HAP-1 (cell line): ENCODE measurements around the gene TBC1D12.
"Not testable (repeated sequence)": the region's sequence is repeated elsewhere in the genome, so short reads cannot be mapped to it uniquely, and the experiment has no call there.

Source experiments
- DNase-seq, 2 experiments: peaks; one replicate each; pipeline ENCODE4 v3.0.0-alpha.2; 2016 to 2020; ENCODE audit warnings: low spot score in 2 of 2
- H3K27me3 ChIP-seq: fragments of 250-450 bp; sonication (Bioruptor Pico); 2 replicates; pipeline ENCODE4 v1.5.1; 2020; ENCODE audit warnings: low read depth, mild to moderate bottlenecking, moderate library complexity
- H3K36me3 ChIP-seq: fragments of 250-450 bp; sonication (Bioruptor Pico); replicated peaks from 2 replicates; pipeline ENCODE4 v1.5.1; 2020; ENCODE audit warnings: mild to moderate bottlenecking
- H3K4me1 ChIP-seq: fragments of 250-450 bp; sonication (Bioruptor Pico); 2 replicates; pipeline ENCODE4 v1.5.1; 2020; ENCODE audit warnings: mild to moderate bottlenecking
- H3K4me3 ChIP-seq: fragments of 250-450 bp; sonication (Bioruptor Pico); 2 replicates; pipeline ENCODE4 v1.5.1; 2020; ENCODE audit warnings: mild to moderate bottlenecking, moderate library complexity
- H3K9me3 ChIP-seq: fragments of 250-450 bp; sonication (Bioruptor Pico); 2 replicates; pipeline ENCODE4 v1.5.1; 2020; ENCODE audit warnings: mild to moderate bottlenecking, moderate library complexity
- in situ Hi-C: fragments of 300-500 bp; cut with MboI; formaldehyde crosslinking; loops from 3 replicates; pipeline ENCODE4 v1.14.3; 2020; ENCODE audit warnings: low sequenced_read_pairs, inconsistent platforms, mixed read lengths

TBC1D12 gene

DNA sequence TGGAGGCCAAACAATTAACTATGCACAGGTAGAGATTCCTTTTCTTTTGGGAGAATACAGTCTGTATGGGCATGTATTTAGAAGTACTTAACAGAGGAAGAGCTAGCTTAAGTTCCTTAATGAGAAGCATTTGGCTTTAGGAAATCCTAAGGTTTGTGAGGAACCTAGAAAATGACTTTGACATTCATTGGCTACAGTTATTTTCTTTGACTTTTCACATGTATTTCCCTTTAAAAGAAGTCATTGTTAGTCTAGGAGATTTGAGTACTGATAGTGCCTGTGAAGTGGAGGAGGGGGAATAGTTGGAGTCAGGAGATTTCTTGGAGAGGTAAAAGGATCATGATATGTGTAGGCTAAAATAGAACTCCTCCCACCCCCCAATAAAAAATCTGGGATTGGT, 146.9 kb downstream of the TBC1D12 start:
- no peak overlapping the region for H3K4me3 ChIP-seq

DNA sequence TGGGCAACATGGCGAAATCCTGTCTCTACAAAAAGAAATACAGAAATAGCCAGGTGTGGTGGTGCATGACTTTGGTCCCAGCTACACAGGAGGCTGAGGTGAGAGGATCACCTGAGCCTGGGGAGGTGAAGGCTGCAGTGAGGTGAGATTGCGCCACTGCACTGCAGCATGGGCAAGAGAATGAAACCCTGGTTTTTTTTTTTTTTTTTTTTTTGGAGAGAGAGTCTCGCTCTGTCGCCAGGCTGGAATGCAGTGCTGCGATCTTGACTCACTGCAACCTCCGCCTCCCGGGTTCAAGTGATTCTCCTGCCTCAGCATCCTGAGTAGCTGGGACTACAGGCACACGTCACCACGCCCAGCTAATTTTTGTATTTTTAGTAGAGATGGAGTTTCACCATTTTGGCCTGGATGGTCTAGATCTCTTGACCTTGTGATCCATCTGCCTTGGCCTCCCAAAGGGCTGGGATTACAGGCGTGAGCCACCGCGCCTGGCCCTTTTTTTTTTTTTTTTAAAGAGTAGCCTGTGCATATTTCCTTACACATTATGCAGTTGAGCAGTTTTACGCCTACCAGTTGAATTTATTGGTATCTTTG, 165.5 kb downstream of the TBC1D12 start:
- H3K27me3 ChIP-seq, in situ Hi-C loops, DNase-seq, H3K9me3 ChIP-seq, H3K4me1 ChIP-seq, H3K4me3 ChIP-seq: not testable (repeated sequence)
- peaks cover 76% of the 10 kb centered on the region for H3K36me3 ChIP-seq

More for the DNA sequence above, 146.9 kb downstream of the TBC1D12 start:
- in situ Hi-C loops = no loop called here
- DNase-seq = peak; percentile 29 to 91
- Histone ChIP-seq H3K36me3 (peaks cover 42% of the 10 kb centered on the region), H3K4me1 (peaks cover 31% of the 10 kb centered on the region), H3K27me3 (no peaks in the 10 kb centered on the region), H3K9me3 (no peaks in the 10 kb centered on the region)

DNA sequence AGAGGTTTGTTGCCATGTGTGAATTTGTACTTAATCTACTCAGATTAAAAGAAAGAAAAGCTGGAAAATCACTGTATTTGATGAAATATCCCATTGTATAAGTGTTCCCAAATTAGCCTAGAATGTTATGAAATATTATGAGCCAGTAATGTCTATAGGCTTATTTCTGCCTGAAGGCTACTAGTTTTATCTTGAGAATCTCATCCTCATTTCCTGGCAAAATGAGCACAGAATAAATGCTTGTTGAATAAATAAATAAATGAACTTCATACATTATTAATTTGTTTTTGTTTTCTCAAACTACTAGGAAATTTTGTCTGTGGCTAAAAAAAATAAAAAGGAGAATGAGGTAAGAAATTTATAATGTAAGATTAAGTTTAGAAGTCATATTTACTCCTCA, 168.7 kb downstream of the TBC1D12 start:
- Histone ChIP-seq H3K4me3 (no peak overlapping the region), H3K27me3 (no peaks in the 10 kb centered on the region), H3K36me3 (peaks cover 60% of the 10 kb centered on the region), H3K4me1 (no peaks in the 10 kb centered on the region), H3K9me3 (no peaks in the 10 kb centered on the region)
- DNase-seq = no peak
- in situ Hi-C loops = no loop called here

DNA sequence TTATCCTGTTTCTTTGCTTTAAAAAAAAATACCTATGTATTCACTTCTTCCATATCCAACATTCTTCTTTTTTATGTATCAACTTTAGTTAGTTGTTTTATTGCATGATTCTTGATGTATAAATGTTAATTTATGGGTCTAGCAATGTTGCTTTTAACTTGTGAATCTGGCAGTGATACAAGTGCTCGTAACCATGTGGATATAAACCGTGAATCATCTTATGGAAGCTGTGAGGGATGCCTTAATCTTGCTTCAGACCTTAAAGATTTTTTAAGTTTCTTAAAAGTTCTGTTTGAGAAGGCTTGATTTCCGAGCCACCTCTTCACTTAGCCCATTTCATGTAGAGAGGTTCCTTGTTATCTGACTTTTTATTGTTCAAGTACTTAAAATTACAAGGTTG, 169.2 kb downstream of the TBC1D12 start:
- in situ Hi-C loops = no loop called here
- no peaks in the 10 kb centered on the region for H3K9me3 ChIP-seq
- no peaks in the 10 kb centered on the region for H3K27me3 ChIP-seq
- H3K4me3 ChIP-seq = no peak overlapping the region
- H3K4me1 ChIP-seq = no peaks in the 10 kb centered on the region
- DNase-seq = no peak
- peaks cover 60% of the 10 kb centered on the region for H3K36me3 ChIP-seq

DNA sequence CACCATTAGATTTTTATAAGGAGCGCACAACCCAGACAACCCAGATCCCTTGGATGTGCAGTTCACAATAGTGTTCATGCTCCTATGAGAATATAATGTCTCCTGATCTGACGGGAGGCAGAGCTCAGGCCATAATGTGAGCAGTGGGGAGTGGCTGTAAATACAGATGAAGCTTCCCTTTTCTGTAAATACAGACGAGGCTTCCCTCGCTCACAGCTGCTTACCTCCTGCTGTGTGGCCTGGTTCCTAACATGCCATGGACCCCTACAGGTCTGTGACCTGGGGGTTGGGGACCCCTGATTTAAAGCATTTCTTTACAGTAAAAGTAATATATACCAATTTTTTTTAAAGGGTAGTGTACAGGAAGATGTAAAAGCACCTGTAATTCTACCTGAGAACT, 176.4 kb downstream of the TBC1D12 start:
- in situ Hi-C loops = loop anchor here (25.0 kb wide), 1 partner anchor 1034 kb away; no protein-coding TSS in a partner anchor
- peaks cover 49% of the 10 kb centered on the region for H3K36me3 ChIP-seq
- no peak overlapping the region for H3K4me3 ChIP-seq
- no peaks in the 10 kb centered on the region for H3K9me3 ChIP-seq
- H3K4me1 ChIP-seq = no peaks in the 10 kb centered on the region
- no peaks in the 10 kb centered on the region for H3K27me3 ChIP-seq
- no peak for DNase-seq

DNA sequence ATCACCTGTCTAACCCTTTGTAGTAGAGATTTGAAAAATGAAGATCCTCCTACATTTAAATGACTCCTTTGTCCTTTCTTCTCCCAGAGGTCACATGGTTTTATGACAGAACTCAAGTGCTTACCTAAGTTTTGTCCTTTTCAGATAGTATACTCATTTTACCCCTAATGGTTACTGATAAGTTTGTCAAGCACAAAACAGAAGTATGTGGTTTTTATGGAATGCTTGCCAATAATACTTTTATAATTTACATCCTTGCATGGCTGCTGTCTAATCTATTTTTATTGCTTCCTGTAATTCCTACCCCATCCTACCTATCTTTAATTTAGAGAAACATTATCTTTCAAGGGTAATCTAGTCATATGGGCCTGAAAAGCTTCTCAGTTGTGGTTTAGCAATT, 180.8 kb downstream of the TBC1D12 start:
- DNase-seq = no peak
- H3K9me3 ChIP-seq = no peaks in the 10 kb centered on the region
- H3K36me3 ChIP-seq = peaks cover 36% of the 10 kb centered on the region
- no peaks in the 10 kb centered on the region for H3K4me1 ChIP-seq
- H3K4me3 ChIP-seq = no peak overlapping the region
- H3K27me3 ChIP-seq = no peaks in the 10 kb centered on the region
- in situ Hi-C loops = loop anchor here (25.0 kb wide), 1 partner anchor 1029 kb away; no protein-coding TSS in a partner anchor
